ENCODE measurements around the gene FYN.
"Not testable (repeated sequence)": the region's sequence is repeated elsewhere in the genome, so short reads cannot be mapped to it uniquely, and the experiment has no call there.

FYN gene

DNA sequence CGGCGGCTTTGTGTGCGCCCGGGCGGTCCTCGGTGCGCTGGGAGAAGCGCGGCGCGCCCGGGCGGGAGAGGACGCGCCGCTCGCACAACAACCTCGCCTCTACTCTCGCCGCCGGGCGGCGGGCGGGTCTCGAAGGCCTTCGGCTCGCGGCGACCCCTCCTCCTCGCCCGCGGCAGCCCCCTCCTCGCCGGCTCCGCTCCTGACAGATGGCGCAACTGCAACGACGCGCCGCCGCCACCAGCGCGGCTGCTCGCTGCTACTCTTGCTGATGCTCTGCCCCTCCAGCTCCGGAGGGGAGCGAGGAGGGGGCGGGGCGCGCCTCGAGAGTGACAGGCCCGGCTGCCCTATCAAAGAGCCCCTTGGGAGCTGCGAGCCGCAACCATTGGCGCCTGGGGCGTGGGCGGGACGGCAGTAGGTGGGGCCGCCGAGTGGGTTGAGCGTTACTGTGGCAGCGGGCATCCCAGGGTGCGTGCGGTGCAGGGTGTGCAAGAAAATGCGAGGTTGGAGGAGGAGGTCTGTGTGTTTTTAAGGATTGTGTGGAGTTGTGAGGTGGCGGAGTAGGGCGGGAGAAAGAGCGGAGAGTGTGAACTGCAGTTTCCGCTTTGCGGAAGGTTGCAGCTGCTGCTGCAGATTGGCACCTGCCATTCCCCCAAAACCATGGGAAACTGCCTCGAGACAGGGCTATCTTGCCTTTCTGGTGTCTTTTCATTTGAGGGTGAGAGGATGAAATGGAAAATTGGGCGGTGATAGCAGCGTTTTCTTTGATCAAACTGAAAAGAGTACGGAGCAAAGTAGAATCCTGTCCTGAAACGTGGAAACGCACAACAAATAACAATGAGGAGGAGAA lies at the start of gene FYN:
Gene FYN, minus strand, starts transcription at position 275 of the 847 bp plus-strand sequence. CDS start 153,401 bp downstream, outside the sequence.
- peak; percentile 99 for DNase-seq

DNA sequence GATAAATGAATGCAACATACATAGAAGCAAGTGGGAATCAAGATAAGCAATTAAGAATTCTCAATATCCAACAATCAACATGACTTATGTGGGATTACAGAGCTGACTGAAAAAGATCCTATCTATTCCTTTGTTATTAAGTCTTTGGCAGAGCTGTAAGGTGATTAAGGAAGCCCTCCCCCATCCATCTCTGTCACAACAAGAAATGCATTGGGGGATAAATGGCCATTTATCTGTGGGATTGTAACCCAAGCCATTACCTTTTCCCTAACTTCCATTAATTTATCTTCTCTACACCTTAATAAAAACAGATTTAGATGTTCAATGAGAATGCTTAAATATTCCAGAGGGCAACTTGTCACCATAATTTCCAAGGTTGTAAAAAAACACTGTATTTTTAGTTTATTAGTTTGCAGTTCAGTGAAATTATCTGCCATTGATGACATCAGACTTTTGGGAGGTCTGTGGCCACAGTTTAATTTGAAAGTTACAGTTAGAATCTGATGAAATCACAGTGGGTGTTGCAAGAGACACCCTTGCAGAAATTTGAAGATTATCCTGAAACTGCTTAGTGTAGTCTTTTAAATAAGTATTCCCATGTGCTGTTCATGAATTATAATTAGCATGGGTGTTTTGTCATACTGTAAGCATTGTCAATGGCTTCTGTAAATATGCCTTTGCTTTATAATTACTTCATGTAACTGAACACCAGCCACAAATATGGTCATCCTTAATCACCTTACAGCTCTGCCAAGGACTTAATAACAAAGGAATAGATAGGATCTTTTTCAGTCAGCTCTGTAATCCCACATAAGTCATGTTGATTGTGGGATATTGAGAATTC lies 49.4 kb upstream of the FYN start:
- peak; percentile 66 for DNase-seq

DNA sequence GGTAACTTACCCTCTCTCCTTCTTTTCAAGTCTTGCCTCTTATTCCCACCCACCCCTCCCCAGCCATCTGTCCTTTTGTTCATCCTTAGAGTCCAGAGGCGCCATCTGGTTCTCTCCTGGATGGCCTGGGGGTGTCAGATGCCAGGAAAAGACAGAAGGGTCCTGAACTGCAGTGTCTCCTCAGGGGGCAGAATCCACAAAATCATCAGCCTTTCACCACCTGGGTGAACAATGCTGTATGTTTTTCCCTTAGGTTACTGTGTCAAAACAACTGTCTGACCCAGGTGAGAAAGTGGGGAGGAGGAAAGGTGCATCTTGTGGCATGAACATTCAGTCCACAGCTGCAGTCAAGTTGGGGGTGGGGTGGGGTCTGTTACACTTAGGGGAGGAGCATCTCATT lies 47.9 kb upstream of the FYN start:
- DNase-seq = no peak

DNA sequence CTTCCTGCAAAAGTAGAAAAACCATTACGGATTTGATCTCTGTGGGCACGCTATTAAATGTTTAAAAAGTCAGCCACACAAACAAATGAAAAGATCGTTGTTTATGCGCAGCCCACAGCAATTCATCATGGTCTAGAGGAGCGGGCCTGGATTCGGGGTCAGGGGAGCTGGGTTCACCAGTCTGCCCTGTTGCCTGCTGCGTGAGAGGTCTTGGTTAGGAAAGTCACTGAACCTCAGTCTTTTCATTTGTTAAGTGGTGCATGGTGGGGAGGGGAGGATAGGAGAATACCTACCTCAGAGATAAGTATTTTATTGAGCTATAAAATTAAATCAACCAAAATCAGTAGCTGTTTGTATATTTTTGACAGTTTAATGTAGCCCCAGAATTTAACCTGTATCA lies 47.3 kb upstream of the FYN start:
- DNase-seq = no peak

DNA sequence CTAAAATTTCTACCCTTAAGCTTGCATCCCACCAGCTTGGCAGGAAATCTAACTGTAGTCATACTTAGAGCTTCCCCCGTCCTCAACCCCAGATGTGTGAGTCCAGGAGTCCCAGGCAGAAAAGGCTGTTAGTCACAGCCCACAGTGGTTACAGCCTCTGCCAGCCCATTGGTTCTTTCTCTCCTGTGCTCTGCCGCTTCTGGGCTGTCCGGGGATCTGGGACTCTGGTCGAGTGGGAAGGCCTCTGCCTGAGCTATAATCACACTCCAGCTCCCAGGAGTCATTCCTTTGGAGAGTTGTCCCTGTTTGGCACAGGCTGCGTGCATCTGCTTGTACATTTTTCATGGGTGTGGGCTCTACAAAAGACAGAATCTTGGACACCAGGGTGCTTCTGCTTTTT lies 45.6 kb upstream of the FYN start:
- peak; percentile 22 for DNase-seq

DNA sequence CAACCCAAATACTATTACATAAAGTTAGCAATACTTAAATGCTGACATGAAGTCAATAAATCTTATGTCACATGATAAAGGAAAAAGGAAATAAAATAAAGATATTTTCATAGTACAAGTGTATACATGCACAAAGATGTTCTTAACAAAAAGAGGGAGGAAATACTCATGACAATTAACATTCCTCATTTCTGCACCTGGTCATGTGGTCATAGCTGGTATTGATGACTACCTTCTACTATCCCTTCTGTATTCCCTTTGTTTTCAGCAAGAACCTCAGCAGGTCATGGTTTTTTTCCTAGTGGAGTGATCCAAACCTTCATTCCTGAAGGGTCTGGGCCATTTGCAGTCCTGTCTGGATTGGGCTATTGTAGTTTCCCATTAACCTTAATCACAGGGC lies 43.5 kb upstream of the FYN start:
- DNase-seq = no peak

DNA sequence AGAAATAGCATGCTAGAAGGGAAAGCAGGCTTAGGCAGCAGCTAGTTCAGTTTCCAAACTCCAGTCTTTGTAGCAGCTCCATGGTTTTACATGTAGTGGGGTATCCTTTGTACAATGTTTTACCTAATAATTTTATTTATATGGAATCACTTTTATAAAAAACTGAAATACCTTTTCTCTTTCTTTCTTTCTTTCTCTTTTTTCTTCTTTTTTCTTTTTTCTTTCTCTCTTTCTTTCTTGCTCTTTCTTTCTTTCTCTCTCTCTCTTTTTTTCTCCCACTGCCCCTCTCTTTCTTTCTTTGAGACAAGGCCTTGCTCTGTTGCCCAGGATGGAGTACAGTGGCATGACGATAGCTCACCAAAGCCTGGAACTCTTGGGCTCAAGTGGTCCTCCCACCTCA lies 41.4 kb upstream of the FYN start:
- no peak for DNase-seq

DNA sequence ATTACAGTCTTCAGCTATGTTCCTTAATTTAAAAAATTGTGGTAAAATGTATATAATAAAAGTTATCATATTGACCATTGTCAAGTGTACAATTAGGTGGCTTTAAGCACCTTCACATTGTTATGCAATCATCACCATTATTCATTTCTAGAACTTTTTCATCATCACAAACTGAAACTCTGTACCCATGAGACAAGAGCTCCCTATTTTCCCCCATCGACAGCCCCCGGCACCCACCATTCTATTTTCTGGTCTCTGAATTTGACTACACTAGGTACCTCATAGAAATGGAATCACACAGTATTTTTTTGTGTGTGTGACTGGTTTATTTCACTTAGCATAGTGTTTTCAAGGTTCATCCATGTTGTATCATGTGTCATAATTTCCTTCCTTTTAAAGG lies 39.7 kb upstream of the FYN start:
- no peak for DNase-seq

DNA sequence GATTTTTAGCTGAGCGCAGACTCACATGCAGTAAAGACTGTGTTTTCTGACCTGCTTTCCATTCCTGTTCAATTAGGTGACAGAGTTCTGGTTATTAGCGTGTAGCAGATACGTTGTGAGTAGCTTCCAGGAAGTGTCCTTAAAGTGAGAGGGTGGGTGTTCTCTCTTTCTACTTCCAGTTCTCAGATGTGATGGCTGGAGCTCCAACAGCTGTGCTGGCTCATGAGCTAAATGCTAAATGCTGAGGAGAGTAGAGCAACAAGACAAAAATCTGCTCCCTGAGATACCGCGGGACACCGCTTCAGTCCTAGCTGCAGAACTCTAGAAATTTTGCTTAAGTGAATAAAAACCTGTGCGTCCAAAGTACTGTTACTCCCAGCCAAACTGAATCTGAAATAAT lies 38.2 kb upstream of the FYN start:
- no peak for DNase-seq

DNA sequence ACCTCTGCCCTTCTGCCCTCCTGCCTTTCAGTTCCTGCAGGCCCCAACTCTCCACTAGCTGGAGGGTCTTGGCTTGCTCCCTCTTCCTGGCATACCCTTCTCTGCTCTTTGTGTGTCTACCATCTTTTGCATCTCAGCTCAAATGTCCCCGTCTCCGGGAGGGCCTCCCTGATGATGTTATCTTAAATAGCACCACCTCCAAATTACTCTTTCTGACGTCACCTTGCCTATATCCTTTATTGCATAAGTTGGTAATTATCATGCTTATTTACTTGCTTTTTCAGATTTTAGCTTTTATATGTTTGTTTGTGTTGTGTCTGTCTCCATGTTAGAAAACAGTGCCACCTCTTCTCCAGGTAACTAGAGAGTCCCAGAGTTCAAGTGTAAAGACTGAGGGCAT lies 36.0 kb upstream of the FYN start:
- DNase-seq = no peak

DNA sequence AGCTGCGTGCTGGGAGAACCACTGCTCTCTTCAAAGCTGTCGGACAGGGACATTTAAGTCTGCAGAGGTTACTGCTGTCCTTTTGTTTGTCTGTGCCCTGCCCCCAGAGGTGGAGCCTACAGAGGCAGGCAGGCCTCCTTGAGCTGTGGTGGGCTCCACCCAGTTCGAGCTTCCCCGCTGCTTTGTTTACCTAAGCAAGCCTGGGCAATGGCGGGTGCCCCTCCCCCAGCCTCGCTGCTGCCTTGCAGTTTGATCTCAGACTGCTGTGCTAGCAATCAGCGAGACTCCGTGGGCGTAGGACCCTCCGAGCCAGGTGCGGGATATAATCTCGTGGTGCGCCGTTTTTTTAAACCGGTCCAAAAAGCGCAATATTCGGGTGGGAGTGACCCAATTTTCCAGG lies 35.1 kb upstream of the FYN start:
- not testable (repeated sequence) for DNase-seq

DNA sequence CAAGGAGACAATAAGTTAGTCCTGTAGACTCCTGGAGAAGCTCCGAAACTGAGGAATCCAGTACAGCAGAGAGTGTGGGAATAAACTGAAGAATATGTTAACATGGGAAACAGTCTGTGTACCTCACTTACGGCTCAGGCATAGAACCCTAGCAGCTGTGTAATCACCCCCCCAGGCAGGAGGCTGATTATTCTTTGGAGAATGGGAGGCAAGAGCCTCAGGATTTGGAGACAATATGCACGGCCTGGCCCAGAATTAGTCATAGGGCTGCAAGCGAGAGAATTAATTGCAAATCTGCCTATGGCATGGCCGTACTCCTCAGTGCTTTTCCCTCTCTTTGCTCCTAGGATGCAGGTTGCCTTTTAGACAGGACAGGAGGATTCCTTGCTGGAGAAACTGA lies 27.5 kb upstream of the FYN start:
- no peak for DNase-seq

DNA sequence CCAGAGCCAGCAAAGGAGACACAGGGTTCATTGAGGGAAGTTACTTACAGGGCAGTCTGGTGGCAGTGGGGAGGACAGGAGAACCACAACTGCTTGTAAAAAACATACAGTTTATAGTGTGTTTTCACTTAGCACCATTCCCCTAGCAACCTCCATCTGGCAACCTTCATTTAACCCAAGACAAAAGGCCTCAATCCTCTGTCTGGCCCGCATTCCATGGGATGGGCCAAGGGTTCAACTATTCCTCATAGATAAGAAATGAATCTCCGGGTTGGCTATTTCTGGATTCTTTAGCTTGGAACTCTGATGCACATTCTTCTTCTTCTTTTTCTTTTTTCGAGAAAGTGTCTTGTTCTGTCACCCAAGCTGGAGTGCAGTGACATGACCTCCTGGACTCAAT lies 26.3 kb upstream of the FYN start:
- no peak for DNase-seq

DNA sequence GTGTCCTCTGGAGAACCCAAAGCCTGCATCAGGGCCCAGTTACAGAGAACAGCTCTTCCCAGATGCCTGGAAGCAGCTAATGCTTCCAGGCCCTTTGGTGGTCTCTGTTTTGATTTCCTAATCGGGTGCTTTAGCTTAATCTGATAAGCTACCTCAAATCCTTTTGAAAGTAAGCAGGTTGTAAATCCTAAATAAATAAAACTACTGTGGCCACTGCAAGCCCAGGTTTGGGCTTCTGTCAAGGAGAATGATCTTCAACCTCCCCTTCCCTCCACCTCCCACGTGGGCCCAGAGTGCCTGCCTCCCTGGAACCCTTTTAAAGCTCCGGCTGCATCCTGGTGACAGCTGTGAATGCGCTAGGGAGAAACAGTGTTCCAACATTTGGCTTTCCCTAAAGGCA lies 25.2 kb upstream of the FYN start:
- DNase-seq = no peak

DNA sequence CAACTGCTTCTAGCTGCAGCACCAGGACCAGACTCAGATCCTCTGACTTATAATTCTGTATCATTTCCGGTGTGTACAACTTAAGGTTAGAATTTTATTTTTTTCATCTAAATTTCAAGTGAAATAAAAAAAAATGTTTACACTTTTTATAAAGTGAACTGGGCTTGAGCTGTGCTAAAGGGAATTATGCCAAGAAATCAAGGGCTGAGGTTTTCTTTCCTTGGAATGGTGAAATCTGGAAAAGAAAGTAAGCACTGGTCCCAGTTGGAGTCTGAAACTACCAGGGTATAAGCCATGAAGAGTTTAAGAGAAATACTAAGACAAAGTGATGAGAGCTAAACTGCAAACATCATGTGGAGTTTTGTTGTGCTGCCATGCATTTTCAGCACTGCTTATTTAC lies 21.7 kb upstream of the FYN start:
- DNase-seq = no peak

DNA sequence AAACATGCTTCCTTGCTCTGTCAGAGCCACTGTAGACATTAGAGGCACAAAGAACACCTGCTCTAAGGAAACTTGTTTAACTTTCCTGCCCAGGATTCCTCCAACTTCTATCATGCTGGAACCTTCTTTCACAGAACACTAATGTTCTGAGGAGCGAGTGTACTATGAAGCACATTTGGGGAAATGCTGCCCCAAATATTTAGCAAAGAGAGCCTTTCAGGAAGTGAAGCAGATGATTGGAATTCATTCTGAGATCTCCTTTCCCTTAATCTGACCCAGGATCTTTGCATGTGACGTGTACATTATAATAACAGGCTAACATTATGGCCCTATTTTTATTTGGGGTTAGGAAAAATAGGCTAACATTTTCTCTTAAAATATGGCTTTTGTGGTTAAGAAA lies 21.0 kb upstream of the FYN start:
- no peak for DNase-seq

DNA sequence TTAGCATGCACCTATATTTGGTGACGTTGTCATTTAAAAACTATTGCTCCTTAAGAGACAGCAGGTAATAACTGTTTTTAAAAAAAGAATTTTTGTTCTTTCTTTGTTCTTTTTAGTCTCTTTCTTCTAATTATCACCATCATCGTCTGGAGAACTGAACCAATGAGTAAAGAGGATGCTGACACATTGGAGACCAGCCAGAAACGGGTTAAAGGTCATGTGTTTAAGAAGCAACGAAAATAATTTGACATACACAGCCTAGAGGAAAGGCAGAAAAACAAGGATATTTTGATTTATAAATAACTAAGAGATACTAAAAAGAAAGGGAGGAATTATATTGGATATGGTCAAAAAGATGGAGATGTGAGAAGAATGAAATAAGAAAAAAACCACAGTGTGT lies 19.2 kb upstream of the FYN start:
- no peak for DNase-seq

DNA sequence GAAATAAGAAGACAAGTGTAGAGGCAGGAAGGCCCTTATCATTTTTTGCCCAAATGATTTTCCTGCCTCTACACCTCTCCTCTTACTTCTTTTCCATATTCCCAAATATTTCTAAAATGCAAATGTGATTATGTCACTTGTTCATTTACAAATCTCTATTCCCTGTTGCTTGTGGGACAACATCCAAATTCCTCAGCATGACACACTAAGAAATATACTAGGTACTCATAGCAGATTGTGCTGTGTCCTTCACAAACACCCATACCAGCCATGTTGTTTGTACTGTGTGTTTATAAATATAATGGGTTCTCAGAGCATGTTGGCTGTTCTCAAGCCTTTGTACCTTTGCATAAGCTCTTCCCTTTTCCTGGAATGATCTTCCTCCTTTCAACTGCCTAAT lies 17.7 kb upstream of the FYN start:
- DNase-seq = no peak

DNA sequence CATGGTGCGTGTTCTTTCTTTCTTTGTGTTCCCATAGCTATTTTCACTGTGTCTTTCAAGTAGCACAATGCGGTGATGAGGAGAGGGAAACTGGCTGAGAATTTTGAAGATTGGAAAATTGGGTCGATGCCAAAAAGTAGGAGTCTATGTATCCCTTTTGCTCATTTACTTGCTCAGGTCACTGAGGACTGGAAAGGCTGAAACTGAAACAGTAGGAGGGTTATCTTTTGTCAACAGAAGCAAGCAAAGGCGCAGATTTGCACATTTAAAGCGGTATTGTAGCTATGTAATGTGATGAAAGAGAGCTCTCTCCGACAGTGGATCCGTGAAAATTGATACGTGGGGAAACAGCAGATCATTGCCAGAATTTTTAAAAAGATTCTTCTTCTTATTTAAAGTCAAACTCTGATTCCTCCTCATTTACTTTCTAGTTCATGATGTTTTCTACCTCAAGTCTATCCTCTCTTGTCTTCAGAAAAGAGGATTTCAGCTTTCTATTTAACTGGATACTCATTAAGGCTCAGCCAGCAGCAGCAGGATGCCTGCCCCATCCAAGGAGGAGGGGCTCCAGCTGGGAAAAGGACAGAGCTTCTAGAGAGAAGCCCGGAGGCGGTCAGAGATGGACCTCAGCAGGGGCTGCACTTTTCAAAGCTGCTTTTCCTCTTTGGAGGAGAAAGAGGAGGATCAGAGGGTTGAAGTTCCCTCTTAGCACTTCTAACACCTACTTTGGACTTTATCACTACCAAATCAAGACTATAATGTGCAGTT lies 15.9 kb upstream of the FYN start:
- no peak for DNase-seq

DNA sequence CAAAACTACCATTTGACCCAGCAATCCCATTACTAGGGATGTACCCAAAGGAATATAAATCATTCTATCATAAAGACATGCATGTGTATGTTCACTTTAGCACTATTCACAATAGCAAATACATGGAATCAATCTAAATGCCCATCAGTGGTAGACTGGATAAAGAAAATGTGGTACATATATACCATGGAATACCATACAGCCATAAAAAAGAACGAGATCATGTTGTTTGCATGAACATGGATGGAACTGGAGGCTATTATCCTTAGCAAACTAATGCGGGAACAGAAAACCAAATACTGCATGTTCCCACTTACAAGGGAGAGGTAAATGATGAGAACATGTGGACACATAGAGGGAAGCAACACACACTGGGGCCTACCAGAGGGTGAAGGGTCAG lies 13.5 kb upstream of the FYN start:
- not testable (repeated sequence) for DNase-seq

DNA sequence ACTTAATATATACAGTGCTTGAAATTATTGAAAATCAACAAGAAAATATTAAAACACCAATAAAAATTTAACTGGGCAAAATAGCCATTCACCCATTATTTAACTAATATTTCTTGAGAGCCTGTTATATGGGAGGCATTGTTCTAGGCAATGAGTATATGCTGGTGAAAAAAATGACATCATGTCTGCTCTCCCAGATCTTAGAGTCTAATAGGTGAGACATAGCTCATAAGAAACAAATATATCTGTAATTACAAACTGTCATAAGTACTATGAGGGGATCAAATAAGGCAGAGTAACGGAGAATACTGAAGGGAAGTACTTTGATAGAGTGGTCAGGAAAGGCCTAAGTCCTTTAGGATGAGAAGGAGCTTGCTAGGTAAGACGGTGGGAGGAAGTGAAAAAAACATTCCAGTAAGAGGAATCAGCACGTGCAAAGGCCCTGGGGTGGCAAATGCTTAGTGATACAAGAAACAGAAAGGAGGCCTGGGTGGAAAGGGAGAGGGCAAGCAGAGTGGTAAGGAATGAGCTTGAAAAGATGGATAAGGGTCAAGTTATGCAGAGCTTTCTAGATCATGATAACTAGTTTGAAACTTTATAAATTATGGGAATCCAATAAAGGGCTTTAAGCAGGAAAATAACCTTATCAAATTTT lies 12.2 kb upstream of the FYN start:
- no peak for DNase-seq

DNA sequence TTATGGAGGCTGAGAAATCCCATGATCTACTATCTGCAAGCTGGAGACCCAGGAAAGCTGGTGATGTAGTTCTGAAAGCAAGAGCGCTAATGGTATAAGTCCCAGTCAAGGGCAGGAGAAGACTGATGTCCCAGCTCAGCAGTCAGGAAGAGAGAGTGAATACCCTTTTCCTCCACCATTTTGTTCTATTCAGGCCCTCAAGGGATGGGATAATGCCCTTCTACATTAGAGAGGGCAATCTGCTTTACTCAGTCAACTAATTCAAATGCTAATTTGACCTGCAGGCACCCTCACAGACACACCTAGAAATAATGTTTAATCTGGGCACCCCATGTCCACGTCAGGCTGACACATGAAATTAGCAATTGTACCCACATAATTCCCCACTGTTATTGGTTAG lies 10.8 kb upstream of the FYN start:
- DNase-seq = no peak
